ENCODE data around the gene TP53AIP1. TPM values are rescaled to one million over a fixed set of nuclear protein-coding genes. Genes with fewer than 3 reads are reported as not detected.

TP53AIP1 gene
- polyA plus RNA-seq, 3 donors, result 0.03 TPM; not detected in 2

- Histone ChIP-seq H3K9me3 (replicated peaks in 1 of 2; ENCODE audit: control insufficient read depth in 1 of 2, insufficient read depth in 1 of 2, low read length in 2 of 2) (no peaks in the 10 kb centered on the region), H2AFZ (ENCODE audit: insufficient read depth, low read depth, low read length, poor library complexity, severe bottlenecking) (no peak overlapping the region), H3K4me1 (ENCODE audit: control insufficient read depth in 1 of 2, insufficient read depth in 2 of 2, low read length in 2 of 2) (no peaks in the 10 kb centered on the region), H3K4me3 (replicated peaks in 1 of 3; ENCODE audit: low read depth in 2 of 3, low read length in 3 of 3) (no peak overlapping the region), H4K20me1 (ENCODE audit: insufficient read depth, low read length) (no peaks in the 10 kb centered on the region), H3K36me3 (replicated peaks in 1 of 2; ENCODE audit: control insufficient read depth in 1 of 2, insufficient read depth in 2 of 2, low read length in 2 of 2) (no peaks in the 10 kb centered on the region), H3K79me2 (ENCODE audit: insufficient read depth, low read length) (no peaks in the 10 kb centered on the region), H3K27me3 (ENCODE audit: control insufficient read depth in 2 of 2, insufficient read depth in 2 of 2, low read length in 2 of 2) (no peaks in the 10 kb centered on the region), H3K4me2 (replicated peaks; ENCODE audit: extremely low read depth, low read length, poor library complexity, severe bottlenecking) (no peak overlapping the region), H3K9ac (ENCODE audit: insufficient read depth, low read length, poor library complexity, severe bottlenecking) (no peak overlapping the region), H3K27ac (ENCODE audit: low read depth in 1 of 2, low read length in 2 of 2) (no peak overlapping the region)
- no peak overlapping the region for H3K4me3 Mint-ChIP-seq
- H3K27ac Mint-ChIP-seq, result no peak overlapping the region
- H3K27me3 Mint-ChIP-seq (ENCODE audit: low read depth in 3 of 3), result peaks cover 0 to 5% (median 4%) of the 10 kb centered on the region in 3 donors
- DNase-seq, result no peak
- 96% methylated on average over 15 of the region's 16 CpGs for WGBS (ENCODE audit: insufficient coverage)
- peaks cover 3% of the 10 kb centered on the region for H3K4me1 Mint-ChIP-seq
- intact Hi-C loops (cut with micrococcal nuclease), result loop anchor here in 1 of 2 donors (10.0 kb wide), 1 partner anchor 778 kb away; no protein-coding TSS in a partner anchor
- TF ChIP-seq, protein P1, sequence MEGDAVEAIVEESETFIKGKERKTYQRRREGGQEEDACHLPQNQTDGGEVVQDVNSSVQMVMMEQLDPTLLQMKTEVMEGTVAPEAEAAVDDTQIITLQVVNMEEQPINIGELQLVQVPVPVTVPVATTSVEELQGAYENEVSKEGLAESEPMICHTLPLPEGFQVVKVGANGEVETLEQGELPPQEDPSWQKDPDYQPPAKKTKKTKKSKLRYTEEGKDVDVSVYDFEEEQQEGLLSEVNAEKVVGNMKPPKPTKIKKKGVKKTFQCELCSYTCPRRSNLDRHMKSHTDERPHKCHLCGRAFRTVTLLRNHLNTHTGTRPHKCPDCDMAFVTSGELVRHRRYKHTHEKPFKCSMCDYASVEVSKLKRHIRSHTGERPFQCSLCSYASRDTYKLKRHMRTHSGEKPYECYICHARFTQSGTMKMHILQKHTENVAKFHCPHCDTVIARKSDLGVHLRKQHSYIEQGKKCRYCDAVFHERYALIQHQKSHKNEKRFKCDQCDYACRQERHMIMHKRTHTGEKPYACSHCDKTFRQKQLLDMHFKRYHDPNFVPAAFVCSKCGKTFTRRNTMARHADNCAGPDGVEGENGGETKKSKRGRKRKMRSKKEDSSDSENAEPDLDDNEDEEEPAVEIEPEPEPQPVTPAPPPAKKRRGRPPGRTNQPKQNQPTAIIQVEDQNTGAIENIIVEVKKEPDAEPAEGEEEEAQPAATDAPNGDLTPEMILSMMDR (IDR thresholded peaks at IDR 0.05), result no peak
- no peaks in the 10 kb centered on the region for H3K36me3 Mint-ChIP-seq
- H3K9me3 Mint-ChIP-seq, result no peaks in the 10 kb centered on the region
These were observed 10.5 kb upstream of the TP53AIP1 start for GRCh38 chr11:128953151-128953550.

DNA sequence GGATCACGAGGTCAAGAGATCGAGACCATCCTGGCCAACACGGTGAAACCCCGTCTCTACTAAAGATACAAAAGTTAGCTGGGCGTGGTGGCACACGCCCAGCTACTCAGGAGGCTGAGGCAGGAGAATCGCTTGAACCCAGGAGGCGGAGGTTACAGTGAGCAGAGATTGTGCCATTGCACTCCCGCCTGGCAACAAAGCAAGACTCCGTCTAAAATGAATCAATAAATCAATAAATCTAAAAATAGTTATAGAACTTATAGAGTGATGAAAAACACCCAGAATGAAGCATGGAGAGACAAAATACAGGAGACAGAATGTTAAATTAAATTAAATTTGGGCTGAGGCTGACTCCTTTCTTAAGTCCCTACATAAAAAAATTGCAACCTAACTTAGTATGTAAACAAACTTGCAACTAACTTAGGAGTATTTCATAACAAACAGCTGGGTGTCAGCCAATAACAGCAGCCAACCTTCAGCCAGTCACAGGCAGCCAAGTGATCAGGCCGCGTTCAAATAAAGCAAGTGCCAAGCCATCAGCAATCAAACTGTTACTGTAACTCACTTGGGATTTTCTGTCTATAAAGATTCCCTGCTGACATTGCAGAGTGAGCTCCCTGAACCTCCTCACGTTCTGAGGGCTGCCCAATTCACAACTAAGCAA is 7.3 kb upstream of the TP53AIP1 start:
- no peaks in the 10 kb centered on the region for H3K36me3 Mint-ChIP-seq
- TF ChIP-seq, protein P1 (IDR thresholded peaks at IDR 0.05), result no peak
- Histone ChIP-seq H3K9me3 (replicated peaks in 1 of 2; ENCODE audit: control insufficient read depth in 1 of 2, insufficient read depth in 1 of 2, low read length in 2 of 2) (no peaks in the 10 kb centered on the region), H4K20me1 (ENCODE audit: insufficient read depth, low read length) (no peaks in the 10 kb centered on the region), H3K79me2 (ENCODE audit: insufficient read depth, low read length) (no peaks in the 10 kb centered on the region), H3K4me2 (replicated peaks; ENCODE audit: extremely low read depth, low read length, poor library complexity, severe bottlenecking) (no peak overlapping the region), H3K36me3 (replicated peaks in 1 of 2; ENCODE audit: control insufficient read depth in 1 of 2, insufficient read depth in 2 of 2, low read length in 2 of 2) (no peaks in the 10 kb centered on the region), H3K27ac (ENCODE audit: low read depth in 1 of 2, low read length in 2 of 2) (no peak overlapping the region), H3K9ac (ENCODE audit: insufficient read depth, low read length, poor library complexity, severe bottlenecking) (no peak overlapping the region), H2AFZ (ENCODE audit: insufficient read depth, low read depth, low read length, poor library complexity, severe bottlenecking) (no peak overlapping the region), H3K4me1 (ENCODE audit: control insufficient read depth in 1 of 2, insufficient read depth in 2 of 2, low read length in 2 of 2) (no peaks in the 10 kb centered on the region), H3K27me3 (ENCODE audit: control insufficient read depth in 2 of 2, insufficient read depth in 2 of 2, low read length in 2 of 2) (no peaks in the 10 kb centered on the region), H3K4me3 (replicated peaks in 1 of 3; ENCODE audit: low read depth in 2 of 3, low read length in 3 of 3) (no peak overlapping the region)
- no peak overlapping the region for H3K4me3 Mint-ChIP-seq
- no peaks in the 10 kb centered on the region for H3K9me3 Mint-ChIP-seq
- no peak for DNase-seq
- no peak overlapping the region for H3K27ac Mint-ChIP-seq
- intact Hi-C loops (cut with micrococcal nuclease), result loop anchor here in 1 of 2 donors (10.0 kb wide), 1 partner anchor 775 kb away; no protein-coding TSS in a partner anchor
- 98% methylated on average over 7 of the region's 13 CpGs for WGBS (ENCODE audit: insufficient coverage)
- H3K27me3 Mint-ChIP-seq (ENCODE audit: low read depth in 3 of 3), result peaks cover 2 to 6% (median 2%) of the 10 kb centered on the region in 3 donors
- H3K4me1 Mint-ChIP-seq, result peaks cover 1% of the 10 kb centered on the region

Measured in CD14-positive monocyte (primary cell).